HG02981 (cell line): ENCODE results near the gene RNF212B.
"Not testable (repeated sequence)": the region's sequence is repeated elsewhere in the genome, so short reads cannot be mapped to it uniquely, and the experiment has no call there.

Source experiments
- ATAC-seq: cut with Tn5 transposase; IDR thresholded peaks from one replicate; pipeline ENCODE4 v1.9.1; 2021; ENCODE audit warnings: mild to moderate bottlenecking, moderate library complexity; ENCODE audit not compliant: unreplicated experiment

RNF212B gene, protein sequence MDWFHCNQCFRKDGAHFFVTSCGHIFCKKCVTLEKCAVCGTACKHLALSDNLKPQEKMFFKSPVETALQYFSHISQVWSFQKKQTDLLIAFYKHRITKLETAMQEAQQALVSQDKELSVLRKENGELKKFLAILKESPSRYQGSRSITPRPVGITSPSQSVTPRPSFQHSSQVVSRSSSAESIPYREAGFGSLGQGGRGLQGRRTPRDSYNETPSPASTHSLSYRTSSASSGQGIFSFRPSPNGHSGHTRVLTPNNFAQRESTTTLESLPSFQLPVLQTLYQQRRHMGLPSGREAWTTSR

DNA sequence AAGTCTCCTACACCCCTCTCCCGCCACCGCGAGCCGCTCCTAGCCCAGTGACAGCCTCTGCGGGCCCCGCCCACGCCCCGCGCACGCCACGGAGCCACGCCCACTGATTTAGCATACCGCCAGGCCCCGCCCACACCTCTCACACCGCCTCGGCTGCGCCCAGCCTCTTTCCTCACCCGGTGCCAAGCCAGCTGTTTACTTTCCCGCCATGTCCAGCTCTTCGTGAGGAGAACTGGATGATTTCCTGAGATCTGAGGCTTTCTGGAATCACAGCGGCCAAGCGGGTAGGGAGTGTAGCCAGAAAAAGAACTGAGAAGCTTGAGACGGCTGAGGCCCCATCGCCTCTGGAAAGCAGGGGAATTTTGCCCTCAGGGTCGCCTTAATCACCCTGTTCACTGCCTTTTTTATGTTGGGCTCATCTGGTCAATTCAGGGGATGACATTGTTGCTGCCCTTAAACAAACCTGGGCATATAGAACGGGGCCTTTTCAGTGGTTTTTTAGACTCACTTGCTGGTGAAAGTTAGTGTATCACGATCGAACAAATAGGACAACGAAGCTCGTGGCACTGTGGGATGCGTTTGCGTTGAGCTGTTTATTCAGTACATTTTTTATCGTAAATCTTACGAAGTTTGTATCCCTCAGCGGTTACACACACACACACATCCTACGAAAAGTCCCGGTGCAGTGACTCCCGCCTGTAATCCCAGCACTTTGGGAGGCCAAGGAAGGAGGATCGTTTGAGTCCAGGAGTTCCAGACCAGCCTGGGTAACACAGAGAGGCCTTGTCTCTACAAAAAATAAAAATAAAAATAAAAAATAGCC, at the start of gene RNF212B:
RNF212B (plus strand) TSS at position 165 of the 823 bp plus-strand sequence. CDS start 2,410 bp downstream, outside the sequence.
- ATAC-seq, result peak; percentile 83

DNA sequence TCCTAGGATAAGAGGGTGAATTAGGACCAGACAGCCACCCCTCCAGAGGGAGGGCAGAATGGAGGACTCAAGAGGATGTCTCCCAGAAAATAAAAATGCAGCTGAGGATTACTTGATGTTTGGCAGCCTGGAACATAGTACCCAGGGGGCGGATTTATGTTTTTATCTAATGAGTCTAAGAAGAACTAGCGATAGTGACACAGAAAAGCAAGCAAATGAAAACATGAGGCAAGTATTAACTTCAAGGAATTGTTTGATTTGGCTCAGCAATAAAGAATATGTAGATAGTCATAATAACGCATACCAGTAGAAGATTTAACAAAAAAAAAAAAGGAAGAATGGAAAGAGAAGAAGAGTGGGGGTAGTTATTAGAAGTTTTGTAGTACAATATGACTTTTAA, 44.3 kb upstream of the RNF212B start:
- ATAC-seq, result no peak

DNA sequence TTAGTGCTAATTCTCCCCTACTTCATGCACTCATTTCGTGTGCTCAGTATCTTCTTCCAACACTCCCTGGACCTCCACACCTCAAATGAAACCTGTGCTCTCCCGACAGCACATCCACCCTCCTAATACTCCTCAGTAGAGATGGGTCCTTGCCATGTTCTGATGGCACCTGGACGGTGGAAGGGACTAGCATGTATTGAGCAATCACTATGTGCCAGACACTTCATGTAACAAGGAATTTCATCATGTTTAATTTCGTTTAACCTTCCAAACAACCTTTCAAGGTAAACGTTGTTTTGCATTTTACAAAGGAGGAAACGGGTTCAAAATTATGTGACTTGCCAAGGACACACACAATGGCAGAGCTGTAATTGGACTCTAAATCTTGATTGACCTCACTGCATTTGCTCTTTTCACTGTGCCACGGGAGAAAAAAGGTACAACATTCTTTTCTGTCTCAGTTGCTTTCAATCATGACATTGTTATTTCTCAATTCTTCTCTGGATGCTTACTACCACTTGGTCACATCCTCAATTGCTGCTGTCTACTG, 42.1 kb upstream of the RNF212B start:
- no peak for ATAC-seq

DNA sequence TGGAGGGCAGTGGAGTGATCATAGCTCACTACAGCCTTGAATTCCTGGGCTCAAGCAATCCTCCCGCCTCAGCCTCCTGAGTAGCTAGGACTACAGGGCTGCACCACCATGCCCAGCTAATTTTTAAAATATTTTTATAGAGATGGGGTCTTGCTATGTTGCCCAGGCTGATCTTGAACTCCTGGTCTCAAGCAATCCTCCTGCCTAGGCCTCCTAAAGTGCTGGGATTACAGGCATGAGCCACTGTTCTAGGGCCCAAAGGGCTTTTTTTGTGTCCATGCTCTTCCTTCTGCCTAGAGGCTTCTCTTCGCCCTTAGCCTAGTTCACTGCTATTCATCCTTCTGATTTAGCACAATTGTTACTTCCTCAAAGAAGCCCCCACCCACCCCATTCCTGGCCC, 41.2 kb upstream of the RNF212B start:
- ATAC-seq, result not testable (repeated sequence)

DNA sequence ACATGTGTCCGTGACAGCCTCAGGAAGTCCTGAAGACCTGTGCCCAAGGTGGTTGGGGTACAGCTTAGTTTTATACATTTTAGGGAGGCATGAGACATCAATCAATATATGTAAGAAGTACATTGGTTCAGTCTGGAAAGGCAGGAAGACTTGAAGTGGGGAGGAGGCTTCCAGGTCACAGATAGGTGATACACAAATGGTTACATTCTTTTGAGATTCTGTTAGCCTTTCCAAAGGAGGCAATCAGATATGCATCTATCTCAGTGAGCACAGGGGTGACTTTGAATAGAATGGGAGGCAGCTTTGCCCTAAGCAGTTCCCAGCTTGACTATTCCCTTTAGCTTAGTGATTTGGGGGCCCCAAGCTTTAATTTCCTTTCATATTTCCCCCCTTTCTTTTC, 38.6 kb upstream of the RNF212B start:
- not testable (repeated sequence) for ATAC-seq

DNA sequence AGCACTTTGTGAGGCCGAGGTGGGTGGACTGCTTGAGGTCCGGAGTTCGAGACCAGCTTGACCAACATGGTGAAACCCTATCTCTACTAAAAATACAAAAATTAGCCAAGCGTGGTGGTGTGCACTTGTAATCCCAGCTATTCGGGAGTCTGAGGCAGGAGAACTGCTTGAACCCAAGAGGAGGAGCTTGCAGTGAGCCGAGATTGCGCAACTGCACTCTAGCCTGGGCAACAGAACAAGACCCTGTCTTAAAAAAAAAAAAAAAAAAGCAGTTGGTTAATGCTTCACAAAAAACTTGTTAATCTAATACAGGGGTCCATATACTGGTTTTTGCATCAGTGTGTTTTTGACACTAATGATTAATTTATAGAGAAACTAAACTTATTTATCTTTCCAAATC, 35.7 kb upstream of the RNF212B start:
- no peak for ATAC-seq

DNA sequence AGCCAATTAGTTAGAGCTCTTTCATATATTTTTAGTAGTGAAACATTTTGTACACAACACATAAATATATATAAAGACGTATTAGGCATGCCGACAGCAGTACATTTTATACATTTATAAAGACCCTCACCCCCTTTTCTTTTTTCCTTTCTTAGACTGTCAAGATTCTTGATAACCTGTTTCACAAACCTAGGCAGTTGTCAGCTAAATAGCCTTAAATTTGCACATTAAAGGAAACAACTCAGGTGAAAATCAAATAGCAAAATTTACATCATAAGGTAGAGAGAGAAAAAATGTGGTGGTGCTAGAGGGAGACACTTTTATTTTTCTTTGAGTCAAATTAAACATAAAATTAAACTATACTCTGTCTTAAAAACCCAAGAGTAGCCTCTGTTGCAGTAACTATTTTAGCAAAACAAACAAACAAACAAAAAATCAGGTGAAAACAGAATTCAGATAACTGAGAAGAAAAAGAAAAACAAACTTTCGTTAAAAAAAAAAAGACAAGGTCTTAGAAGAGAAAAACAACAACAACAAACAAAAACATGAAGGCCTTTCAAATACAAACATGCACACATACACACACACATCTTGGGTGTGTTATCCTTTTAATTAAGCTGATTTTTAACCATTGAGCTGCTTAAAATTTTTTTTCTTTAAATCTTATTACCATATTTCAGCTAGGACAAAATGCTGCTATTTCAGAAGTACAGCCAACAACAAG, 31.2 kb upstream of the RNF212B start:
- ATAC-seq, result no peak

DNA sequence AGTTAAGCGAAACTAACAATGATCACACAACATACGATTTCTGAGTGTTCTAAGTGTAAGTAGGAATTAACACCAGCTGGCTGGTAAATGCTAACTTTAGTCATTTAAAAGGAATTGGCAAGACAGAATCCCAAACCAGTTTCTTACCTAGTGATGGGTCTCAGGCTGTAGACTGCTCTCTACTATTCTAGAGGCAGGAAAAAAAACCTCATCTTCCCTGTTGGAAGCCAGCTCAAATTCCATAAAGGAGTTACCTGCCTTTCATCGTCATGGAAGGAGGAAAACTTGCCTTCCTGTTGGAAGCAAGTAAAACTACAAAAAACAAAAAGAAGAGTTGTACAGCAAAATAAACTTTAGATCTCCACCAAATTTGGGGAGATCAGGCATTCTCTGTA, 30.6 kb upstream of the RNF212B start:
- no peak for ATAC-seq

DNA sequence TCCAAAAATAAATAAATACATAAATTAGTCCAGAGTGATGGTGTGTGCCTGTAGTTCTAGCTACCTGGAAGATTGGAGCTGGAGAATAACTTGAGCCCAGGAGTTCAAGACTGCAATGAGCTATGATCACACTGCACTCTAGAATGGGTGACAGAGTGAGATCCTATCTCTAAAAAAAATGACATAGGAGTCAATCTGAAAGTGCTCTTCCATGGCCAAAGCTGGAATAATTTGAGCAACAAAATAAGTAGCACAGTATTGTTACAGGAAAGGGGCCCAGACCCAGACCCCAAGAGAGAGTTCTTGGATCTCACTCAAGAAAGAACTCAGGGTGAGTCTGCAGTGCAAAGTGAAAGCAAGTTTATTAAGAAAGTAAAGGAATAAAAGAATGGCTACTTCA, 29.4 kb upstream of the RNF212B start:
- no peak for ATAC-seq

DNA sequence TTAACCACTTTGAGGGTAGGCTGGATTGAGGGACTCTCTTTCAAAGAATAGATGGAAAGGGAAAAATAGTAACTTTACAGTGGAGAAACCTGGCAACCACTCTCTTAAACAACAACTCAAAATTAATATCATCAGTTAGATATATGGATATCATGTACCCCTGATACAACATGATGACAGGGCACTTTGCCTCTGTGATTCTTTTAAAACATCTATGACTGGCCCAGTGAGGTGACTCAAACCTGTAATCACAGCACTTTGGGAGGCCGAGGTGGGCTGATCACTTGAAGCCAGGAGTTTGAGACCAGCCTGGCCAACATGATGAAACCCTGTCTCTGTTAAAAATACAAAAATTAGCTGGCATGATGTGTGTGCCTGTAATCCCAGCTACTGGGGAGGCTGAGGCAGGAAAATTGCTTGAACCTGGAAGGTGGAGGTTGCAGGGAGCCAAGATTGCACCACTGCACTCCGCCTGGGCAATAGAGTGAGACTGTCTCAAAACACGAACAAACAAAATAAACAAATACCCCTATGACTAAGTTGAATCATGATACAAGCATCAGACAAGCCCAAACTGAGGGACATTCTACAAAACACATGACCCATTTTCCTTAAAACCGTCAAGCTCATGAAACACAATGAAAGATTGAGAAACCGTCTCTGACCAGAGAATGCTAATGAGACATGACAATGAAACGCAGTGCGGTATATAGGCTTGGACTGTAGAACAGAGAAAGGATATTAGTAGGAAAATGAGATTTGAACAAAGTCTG, 27.9 kb upstream of the RNF212B start:
- no peak for ATAC-seq

DNA sequence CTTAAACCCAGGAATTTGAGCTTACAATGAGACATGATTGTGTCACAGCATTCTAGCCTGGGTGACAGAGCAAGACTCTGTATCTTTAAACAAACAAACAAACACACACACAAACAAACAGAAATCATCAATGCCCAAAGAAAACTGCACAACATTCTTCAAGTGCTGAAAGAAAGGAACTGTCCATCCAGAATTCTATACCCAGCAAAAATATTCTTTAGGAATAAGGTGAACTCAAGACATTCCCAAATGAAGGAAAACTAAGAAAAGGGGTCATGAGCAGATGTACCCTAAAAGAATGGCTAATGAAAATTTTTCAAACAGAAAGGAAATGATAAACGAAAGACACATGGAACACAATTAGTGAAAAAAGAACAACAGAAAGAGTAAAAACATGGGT, 22.3 kb upstream of the RNF212B start:
- ATAC-seq, result no peak

DNA sequence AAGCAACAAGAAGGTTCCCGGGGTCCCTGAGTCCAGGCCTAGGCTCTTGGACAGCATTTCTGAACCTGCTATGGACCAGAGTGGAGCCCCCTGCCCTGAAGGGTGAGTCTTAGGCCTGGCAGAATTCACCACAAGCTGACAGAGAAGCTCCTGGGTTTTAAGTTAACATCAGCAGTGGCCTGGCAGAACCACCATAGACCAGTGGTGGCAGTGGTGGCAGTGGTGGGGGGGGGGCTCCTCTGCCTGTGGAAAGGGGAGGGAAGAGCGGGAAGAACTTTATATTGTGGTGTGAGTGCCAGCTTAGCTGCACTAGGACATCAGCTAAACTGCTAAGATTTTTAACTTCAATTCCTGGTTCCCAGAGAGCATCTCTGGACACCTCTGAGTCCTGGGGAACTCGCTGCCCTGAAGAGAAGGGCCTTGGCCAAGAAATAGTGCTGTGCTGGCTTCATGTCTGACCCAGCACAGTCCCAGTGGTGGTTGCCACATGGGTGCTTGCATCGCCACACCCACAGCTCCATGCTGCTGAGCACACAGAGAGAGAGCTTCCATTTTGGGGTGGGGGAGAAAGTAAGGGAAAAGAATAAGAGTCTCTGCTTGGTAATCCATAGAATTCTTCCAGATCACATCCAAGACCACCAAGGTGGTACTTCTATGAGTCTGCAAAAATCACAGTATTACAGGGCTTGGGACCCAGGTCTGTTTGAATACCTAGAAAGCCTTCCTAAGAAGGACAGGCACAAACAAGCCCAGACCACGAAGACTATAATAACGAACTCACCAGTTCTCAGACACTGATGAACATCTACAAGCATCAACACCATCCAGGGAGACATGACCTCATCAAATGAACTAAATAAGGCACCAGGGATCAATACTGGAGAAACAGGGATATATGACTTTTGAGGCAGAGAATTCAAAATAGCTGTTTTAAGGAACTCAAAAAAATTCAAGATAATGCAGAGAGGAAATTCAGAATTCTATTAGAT, 20.4 kb upstream of the RNF212B start:
- no peak for ATAC-seq

DNA sequence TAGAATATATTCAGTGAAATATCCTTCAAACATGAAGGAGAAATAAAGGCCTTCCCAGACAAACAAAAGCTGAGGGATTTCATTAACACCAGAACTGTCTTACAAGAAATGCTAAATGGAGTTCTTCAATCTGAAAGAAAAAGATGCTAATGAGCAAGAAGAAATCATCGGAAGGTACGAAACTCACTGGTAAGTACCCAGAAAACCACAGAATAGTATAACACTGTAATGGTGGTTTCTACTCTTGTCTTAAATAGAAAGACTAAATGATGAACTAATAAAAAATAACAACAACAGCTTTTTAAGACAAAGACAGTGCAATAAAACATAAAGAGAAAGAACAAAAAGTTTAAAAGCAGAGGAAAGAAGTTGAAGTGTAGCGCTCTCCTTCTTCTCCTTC, 18.7 kb upstream of the RNF212B start:
- ATAC-seq, result no peak

DNA sequence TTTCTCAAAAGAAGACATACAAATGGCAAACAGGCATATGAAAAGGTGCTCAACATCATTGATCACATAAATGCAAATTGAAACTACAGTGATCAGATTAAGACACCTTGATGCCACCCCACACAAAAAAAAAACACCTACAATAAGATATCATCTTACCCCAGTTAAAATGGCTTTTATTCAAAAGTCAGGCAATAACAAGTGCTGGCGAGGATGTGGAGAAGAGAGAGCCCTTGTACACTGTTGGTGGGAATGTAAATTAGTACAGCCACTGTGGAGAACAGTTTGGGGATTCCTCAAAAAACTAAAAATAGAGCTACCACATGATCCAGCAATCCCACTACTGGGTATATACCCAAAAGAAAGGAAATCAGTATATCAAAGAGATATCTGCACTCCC, 12.8 kb upstream of the RNF212B start:
- not testable (repeated sequence) for ATAC-seq

DNA sequence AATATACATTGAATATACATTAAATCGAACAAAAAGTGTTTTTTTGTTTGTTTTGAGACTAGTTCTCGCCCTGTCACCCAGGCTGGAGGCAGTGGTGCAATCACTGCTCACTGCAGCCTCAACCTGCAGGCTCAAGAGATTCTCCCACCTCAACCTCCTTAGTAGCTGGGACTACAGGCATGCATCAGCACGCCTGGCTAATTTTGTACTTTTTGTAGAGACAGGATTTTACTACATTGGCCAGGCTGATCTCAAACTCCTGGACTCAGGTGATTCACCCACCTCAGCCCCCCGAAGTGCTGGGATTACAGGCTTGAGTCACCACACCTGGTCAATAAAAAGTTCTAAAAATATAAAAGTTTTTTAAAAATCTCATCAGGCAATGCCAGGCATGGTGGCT, 10.2 kb upstream of the RNF212B start:
- ATAC-seq, result no peak

DNA sequence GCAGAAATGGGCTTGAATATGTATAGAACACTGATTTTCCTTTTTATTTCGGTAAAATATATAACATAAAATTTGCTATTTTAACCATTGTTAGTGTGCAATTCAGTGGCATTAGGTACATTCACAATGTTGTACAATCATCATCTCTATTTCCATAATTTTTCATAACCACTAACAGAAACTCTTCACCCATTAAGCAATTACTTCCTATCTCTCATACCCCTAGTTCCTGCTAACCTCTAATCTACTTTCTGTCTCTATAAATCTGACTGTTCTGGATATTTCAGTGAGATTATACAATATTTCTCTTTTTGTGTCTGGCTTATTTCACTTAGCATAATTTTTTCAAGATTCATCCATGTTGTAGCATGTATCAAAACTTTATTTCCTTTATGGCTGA, 8.9 kb upstream of the RNF212B start:
- ATAC-seq, result no peak

DNA sequence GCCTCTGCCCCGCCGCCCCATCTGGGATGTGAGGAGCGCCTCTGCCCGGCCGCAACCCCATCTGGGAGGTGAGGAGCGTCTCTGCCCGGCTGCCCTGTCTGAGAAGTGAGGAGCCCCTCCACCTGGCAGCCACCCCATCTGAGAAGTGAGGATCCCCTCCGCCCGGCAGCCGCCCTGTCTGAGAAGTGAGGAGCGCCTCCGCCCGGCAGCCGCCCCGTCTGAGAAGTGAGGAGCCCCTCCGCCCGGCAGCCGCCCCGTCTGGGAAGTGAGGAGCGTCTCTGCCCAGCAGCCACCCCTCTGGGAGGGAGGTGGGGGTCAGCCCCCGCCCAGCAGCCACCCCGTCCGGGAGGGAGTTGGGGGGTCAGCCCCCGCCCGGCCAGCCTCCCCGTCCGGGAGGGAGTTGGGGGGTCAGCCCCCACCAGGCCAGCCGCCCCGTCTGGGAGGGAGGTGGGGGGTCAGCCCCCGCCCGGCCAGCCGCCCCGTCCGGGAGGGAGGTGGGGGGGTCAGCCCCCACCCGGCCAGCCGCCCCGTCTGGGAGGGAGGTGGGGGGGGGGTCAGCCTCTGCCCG, 5.4 kb upstream of the RNF212B start:
- not testable (repeated sequence) for ATAC-seq

DNA sequence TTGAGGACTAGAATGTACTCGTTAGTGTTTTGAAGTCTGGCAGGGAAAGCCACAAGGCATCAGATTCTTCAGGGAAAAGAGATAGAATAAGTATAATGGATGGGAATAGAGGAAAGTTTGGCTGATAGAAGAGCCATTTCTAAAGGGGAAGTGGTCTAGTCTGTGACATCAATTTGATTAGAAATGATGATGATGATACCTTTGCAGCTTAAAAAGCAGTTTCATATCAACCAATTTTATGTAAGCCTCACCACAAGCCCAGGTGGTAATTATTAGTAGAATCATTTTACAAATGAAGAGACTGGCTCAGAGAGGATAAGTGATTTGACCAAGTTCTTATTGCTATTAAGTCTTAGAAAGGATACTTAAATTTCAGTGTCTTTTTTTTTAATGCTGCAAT, 2.9 kb downstream of the RNF212B start:
- ATAC-seq, result no peak

DNA sequence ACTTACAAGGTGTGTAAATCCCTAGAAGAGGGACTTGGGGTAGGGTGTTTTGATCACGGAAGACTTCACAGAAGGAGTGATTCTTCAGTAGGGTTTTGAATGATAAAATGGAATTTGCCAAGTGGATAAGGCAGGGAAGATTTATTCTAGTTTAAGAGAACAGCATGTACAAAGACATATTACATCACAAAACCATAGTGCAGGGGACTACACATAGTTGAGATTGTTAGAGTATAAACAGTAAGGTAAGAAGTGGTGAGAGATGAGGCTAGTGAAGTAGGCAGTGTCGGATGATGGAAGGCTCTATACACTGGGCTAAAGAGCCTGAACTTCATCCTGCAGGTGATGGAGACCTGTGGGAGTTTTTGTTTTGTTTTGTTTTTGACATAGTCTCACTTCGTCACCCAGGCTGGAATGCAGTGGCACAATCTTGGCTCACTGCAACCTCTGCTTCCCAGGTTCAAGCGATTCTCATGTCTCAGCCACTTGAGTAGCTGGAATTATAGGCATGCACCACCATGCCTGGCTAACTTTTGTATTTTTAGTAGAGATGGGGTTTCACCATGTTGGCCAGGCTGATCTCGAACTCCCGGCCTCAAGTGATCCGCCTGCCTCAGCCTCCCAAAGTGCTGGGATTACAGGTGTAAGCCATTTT, 3.5 kb downstream of the RNF212B start:
- ATAC-seq, result not testable (repeated sequence)
